ENCODE measurements around the gene GRAP2. TPM values are rescaled to one million over a fixed set of nuclear protein-coding genes. Genes with fewer than 3 reads are reported as not detected.

GRAP2 gene
- total and polyA plus RNA-seq, 2 of the 8 experiments (the other 6 are each of a cell fraction or from before 2014, with no cell fraction given), result 0.08 TPM; not detected in 1

GRCh38 chr22:40020956-40021355, 120.1 kb downstream of the GRAP2 start (continued):
- TF ChIP-seq, protein P1, sequence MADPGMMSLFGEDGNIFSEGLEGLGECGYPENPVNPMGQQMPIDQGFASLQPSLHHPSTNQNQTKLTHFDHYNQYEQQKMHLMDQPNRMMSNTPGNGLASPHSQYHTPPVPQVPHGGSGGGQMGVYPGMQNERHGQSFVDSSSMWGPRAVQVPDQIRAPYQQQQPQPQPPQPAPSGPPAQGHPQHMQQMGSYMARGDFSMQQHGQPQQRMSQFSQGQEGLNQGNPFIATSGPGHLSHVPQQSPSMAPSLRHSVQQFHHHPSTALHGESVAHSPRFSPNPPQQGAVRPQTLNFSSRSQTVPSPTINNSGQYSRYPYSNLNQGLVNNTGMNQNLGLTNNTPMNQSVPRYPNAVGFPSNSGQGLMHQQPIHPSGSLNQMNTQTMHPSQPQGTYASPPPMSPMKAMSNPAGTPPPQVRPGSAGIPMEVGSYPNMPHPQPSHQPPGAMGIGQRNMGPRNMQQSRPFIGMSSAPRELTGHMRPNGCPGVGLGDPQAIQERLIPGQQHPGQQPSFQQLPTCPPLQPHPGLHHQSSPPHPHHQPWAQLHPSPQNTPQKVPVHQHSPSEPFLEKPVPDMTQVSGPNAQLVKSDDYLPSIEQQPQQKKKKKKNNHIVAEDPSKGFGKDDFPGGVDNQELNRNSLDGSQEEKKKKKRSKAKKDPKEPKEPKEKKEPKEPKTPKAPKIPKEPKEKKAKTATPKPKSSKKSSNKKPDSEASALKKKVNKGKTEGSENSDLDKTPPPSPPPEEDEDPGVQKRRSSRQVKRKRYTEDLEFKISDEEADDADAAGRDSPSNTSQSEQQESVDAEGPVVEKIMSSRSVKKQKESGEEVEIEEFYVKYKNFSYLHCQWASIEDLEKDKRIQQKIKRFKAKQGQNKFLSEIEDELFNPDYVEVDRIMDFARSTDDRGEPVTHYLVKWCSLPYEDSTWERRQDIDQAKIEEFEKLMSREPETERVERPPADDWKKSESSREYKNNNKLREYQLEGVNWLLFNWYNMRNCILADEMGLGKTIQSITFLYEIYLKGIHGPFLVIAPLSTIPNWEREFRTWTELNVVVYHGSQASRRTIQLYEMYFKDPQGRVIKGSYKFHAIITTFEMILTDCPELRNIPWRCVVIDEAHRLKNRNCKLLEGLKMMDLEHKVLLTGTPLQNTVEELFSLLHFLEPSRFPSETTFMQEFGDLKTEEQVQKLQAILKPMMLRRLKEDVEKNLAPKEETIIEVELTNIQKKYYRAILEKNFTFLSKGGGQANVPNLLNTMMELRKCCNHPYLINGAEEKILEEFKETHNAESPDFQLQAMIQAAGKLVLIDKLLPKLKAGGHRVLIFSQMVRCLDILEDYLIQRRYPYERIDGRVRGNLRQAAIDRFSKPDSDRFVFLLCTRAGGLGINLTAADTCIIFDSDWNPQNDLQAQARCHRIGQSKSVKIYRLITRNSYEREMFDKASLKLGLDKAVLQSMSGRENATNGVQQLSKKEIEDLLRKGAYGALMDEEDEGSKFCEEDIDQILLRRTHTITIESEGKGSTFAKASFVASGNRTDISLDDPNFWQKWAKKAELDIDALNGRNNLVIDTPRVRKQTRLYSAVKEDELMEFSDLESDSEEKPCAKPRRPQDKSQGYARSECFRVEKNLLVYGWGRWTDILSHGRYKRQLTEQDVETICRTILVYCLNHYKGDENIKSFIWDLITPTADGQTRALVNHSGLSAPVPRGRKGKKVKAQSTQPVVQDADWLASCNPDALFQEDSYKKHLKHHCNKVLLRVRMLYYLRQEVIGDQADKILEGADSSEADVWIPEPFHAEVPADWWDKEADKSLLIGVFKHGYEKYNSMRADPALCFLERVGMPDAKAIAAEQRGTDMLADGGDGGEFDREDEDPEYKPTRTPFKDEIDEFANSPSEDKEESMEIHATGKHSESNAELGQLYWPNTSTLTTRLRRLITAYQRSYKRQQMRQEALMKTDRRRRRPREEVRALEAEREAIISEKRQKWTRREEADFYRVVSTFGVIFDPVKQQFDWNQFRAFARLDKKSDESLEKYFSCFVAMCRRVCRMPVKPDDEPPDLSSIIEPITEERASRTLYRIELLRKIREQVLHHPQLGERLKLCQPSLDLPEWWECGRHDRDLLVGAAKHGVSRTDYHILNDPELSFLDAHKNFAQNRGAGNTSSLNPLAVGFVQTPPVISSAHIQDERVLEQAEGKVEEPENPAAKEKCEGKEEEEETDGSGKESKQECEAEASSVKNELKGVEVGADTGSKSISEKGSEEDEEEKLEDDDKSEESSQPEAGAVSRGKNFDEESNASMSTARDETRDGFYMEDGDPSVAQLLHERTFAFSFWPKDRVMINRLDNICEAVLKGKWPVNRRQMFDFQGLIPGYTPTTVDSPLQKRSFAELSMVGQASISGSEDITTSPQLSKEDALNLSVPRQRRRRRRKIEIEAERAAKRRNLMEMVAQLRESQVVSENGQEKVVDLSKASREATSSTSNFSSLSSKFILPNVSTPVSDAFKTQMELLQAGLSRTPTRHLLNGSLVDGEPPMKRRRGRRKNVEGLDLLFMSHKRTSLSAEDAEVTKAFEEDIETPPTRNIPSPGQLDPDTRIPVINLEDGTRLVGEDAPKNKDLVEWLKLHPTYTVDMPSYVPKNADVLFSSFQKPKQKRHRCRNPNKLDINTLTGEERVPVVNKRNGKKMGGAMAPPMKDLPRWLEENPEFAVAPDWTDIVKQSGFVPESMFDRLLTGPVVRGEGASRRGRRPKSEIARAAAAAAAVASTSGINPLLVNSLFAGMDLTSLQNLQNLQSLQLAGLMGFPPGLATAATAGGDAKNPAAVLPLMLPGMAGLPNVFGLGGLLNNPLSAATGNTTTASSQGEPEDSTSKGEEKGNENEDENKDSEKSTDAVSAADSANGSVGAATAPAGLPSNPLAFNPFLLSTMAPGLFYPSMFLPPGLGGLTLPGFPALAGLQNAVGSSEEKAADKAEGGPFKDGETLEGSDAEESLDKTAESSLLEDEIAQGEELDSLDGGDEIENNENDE (IDR thresholded peaks at IDR 0.05; ENCODE audit: insufficient replicate concordance, low read length), result no peak
- TF ChIP-seq SRF (IDR thresholded peaks at IDR 0.05; ENCODE audit: low read depth, low read length) (no peak), EGR1 (IDR thresholded peaks at IDR 0.05; ENCODE audit: borderline replicate concordance, low read depth, low read length) (no peak), BACH1 (IDR thresholded peaks at IDR 0.05; ENCODE audit: low read length) (no peak), TAF1 (IDR thresholded peaks at IDR 0.05; ENCODE audit: low read depth, low read length) (no peak), HDAC2 (IDR thresholded peaks at IDR 0.05; ENCODE audit: borderline replicate concordance in 1 of 2, low read depth in 2 of 2, low read length in 2 of 2) (no peak), ATF3 (IDR thresholded peaks at IDR 0.05; ENCODE audit: insufficient read depth, low read depth, low read length) (no peak), CBX5 (IDR thresholded peaks at IDR 0.05; ENCODE audit: low read depth, low read length) (no peak)

All from H1 (cell line).